ENCODE data around the gene MYF6. TPM values are rescaled to one million over a fixed set of nuclear protein-coding genes. Genes with fewer than 3 reads are reported as not detected.

Gene MYF6
- total RNA-seq, 2 donors from 2014 or later, result not detected

- intact Hi-C loops (cut with DNase I), result no loop called here
- Histone ChIP-seq H3K4me3 (no peak overlapping the region), H3K27me3 (no peaks in the 10 kb centered on the region), H3K27ac (no peak overlapping the region), H3K4me1 (no peaks in the 10 kb centered on the region), H3K36me3 (replicated peaks in 1 of 2; ENCODE audit: insufficient read depth in 1 of 2, low read depth in 2 of 2) (no peaks in the 10 kb centered on the region), H3K9me3 (no peaks in the 10 kb centered on the region)
- no peak for ATAC-seq
- no peak for DNase-seq
- TF ChIP-seq CTCF (IDR thresholded peaks at IDR 0.05), result no peak
- no peak for TF ChIP-seq POLR2A (IDR thresholded peaks at IDR 0.05)
- WGBS, 2 donors, result 73 to 76% methylated on average over 7 of the region's 7 CpGs
Observed at GRCh38 chr12:80698256-80698655, 9.2 kb upstream of the MYF6 start.

GRCh38 chr12:80698847-80699542 lies 8.4 kb upstream of the MYF6 start:
- TF ChIP-seq CTCF (IDR thresholded peaks at IDR 0.05), result no peak
- no peak for TF ChIP-seq POLR2A (IDR thresholded peaks at IDR 0.05)
- 51 to 55% methylated on average over 7 of the region's 7 CpGs for WGBS, 2 donors
- Histone ChIP-seq H3K4me1 (no peaks in the 10 kb centered on the region), H3K9me3 (no peaks in the 10 kb centered on the region), H3K27me3 (no peaks in the 10 kb centered on the region), H3K4me3 (no peak overlapping the region), H3K27ac (no peak overlapping the region), H3K36me3 (replicated peaks in 1 of 2; ENCODE audit: insufficient read depth in 1 of 2, low read depth in 2 of 2) (no peaks in the 10 kb centered on the region)
- DNase-seq, result no peak
- ATAC-seq, result no peak
- intact Hi-C loops (cut with DNase I), result no loop called here

GRCh38 chr12:80700327-80700726 lies 7.1 kb upstream of the MYF6 start:
- ATAC-seq (no peak), DNase-seq (no peak)
- intact Hi-C loops (cut with DNase I), result no loop called here
- no peak for TF ChIP-seq CTCF (IDR thresholded peaks at IDR 0.05)
- no peak for TF ChIP-seq POLR2A (IDR thresholded peaks at IDR 0.05)
- Histone ChIP-seq H3K4me3 (no peak overlapping the region), H3K36me3 (replicated peaks in 1 of 2; ENCODE audit: insufficient read depth in 1 of 2, low read depth in 2 of 2) (no peaks in the 10 kb centered on the region), H3K27me3 (no peaks in the 10 kb centered on the region), H3K4me1 (no peaks in the 10 kb centered on the region), H3K27ac (no peak overlapping the region), H3K9me3 (no peaks in the 10 kb centered on the region)
- 70 to 73% methylated on average over 2 of the region's 2 CpGs for WGBS, 2 donors

- ATAC-seq (no peak), DNase-seq (no peak)
- Histone ChIP-seq H3K27me3 (no peaks in the 10 kb centered on the region), H3K9me3 (no peaks in the 10 kb centered on the region), H3K27ac (no peak overlapping the region), H3K36me3 (replicated peaks in 1 of 2; ENCODE audit: insufficient read depth in 1 of 2, low read depth in 2 of 2) (no peaks in the 10 kb centered on the region), H3K4me3 (no peak overlapping the region), H3K4me1 (no peaks in the 10 kb centered on the region)
- TF ChIP-seq POLR2A (IDR thresholded peaks at IDR 0.05) (no peak), CTCF (IDR thresholded peaks at IDR 0.05) (no peak)
- 60 to 64% methylated on average over 2 of the region's 2 CpGs for WGBS, 2 donors
- intact Hi-C loops (cut with DNase I), result no loop called here
Observed at GRCh38 chr12:80701388-80701787, 6.0 kb upstream of the MYF6 start.

Data from body of pancreas (tissue), 4 donors.